CD4-positive, CD25-positive, alpha-beta regulatory T cell (primary cell): ENCODE measurements around the gene BCR. TPM values are rescaled to one million over a fixed set of nuclear protein-coding genes. Genes with fewer than 3 reads are reported as not detected.

ENCODE experiments used
- ATAC-seq, 2 donors: fragments of 150-1000 bp; cut with Tn5 transposase; one replicate each; pipeline ENCODE4 v1.10.0; 2021; ENCODE audit warnings: low read depth in 2 of 2, moderate number of reproducible peaks in 2 of 2, moderate library complexity in 1 of 2
- DNase-seq, 3 donors: peaks; one replicate each; pipeline versions ENCODE4 v3.0.0 to v3.0.0-alpha.2; 2012 to 2022; ENCODE audit warnings: mixed read lengths in 1 of 3
- H3K27ac ChIP-seq: one replicate; pipeline ENCODE4 v1.7.0; 2013; ENCODE audit warnings: mild to moderate bottlenecking, low read length; ENCODE audit not compliant: insufficient read depth, poor library complexity, severe bottlenecking
- H3K27me3 ChIP-seq: one replicate; pipeline ENCODE4 v1.7.0; 2013; ENCODE audit warnings: low read length; ENCODE audit not compliant: control insufficient read depth, insufficient read depth
- H3K36me3 ChIP-seq: one replicate; pipeline ENCODE4 v1.7.0; 2013; ENCODE audit warnings: mild to moderate bottlenecking, low read length, moderate library complexity; ENCODE audit not compliant: control insufficient read depth, insufficient read depth
- H3K4me1 ChIP-seq: 2 replicates; pipeline ENCODE4 v1.7.0; 2013; ENCODE audit warnings: mild to moderate bottlenecking, low read length; ENCODE audit not compliant: insufficient read depth, control insufficient read depth, poor library complexity, severe bottlenecking
- H3K4me3 ChIP-seq: one replicate; pipeline ENCODE4 v1.7.0; 2013; ENCODE audit warnings: low read depth, mild to moderate bottlenecking, low read length, moderate library complexity
- H3K9me3 ChIP-seq, 2 experiments: 1 replicate in 1 of 2; 2 replicates in 1 of 2; pipeline ENCODE4 v1.7.0; 2013; ENCODE audit warnings: low read length in 2 of 2, mild to moderate bottlenecking in 1 of 2, moderate library complexity in 1 of 2; ENCODE audit not compliant: control insufficient read depth in 2 of 2
- H3K27ac Mint-ChIP-seq, 3 donors: one replicate each; pipeline ENCODE4 v1.8.0; 2020 to 2022; ENCODE audit warnings: mild to moderate bottlenecking in 3 of 3, mixed read lengths in 3 of 3, moderate library complexity in 2 of 3
- H3K27me3 Mint-ChIP-seq: one replicate; pipeline ENCODE4 v1.8.0; 2022; ENCODE audit warnings: mild to moderate bottlenecking, mixed read lengths
- H3K36me3 Mint-ChIP-seq: one replicate; pipeline ENCODE4 v1.8.0; 2020; ENCODE audit warnings: mixed read lengths
- H3K4me1 Mint-ChIP-seq, 4 donors: one replicate each; pipeline ENCODE4 v1.8.0; 2020 to 2022; ENCODE audit warnings: mixed read lengths in 4 of 4, mild to moderate bottlenecking in 1 of 4
- H3K4me3 Mint-ChIP-seq, 4 donors: one replicate each; pipeline ENCODE4 v1.8.0; 2020 to 2022; ENCODE audit warnings: mild to moderate bottlenecking in 4 of 4, mixed read lengths in 4 of 4, moderate library complexity in 3 of 4
- H3K9me3 Mint-ChIP-seq, 7 donors: one replicate each; pipeline ENCODE4 v1.8.0; 2020 to 2022; ENCODE audit warnings: mixed read lengths in 7 of 7, mild to moderate bottlenecking in 3 of 7, moderate library complexity in 2 of 7
- polyA plus RNA-seq, 4 donors: library from polyadenylated mRNA; unstranded; fragments of 300-500 nt; fragmentation: Illumina TruSeq; gene quantifications; one replicate each; pipeline ENCODE4 v1.2.3, GENCODE V29; 2021
- total RNA-seq: library from RNA; stranded (reverse); gene quantifications from one replicate; pipeline ENCODE4 v1.2.3, GENCODE V29; 2022

BCR gene
- total and polyA plus RNA-seq, 5 donors from 2014 or later, result 2.6 to 66.3 (median 2.8) TPM

- no peaks in the 10 kb centered on the region for H3K9me3 Mint-ChIP-seq
- Histone ChIP-seq H3K9me3 (no peaks in the 10 kb centered on the region), H3K4me1 (peaks cover 9% of the 10 kb centered on the region), H3K27me3 (no peaks in the 10 kb centered on the region), H3K4me3 (no peak overlapping the region), H3K36me3 (peaks cover 11% of the 10 kb centered on the region), H3K27ac (no peak overlapping the region)
- ATAC-seq (no peak), DNase-seq (no peak)
- peaks cover 0 to 4% (median under 1%) of the 10 kb centered on the region in 4 donors for H3K4me1 Mint-ChIP-seq
- H3K36me3 Mint-ChIP-seq, result peaks cover 12% of the 10 kb centered on the region
- H3K27me3 Mint-ChIP-seq, result no peaks in the 10 kb centered on the region
- H3K27ac Mint-ChIP-seq, result peak overlapping the region in 2 of 3 donors; percentile 38 to 79
- H3K4me3 Mint-ChIP-seq, result peak overlapping the region in 1 of 4 donors; percentile 18
These were observed 100.2 kb downstream of the BCR start for GRCh38 chr22:23280356-23281052.

DNA sequence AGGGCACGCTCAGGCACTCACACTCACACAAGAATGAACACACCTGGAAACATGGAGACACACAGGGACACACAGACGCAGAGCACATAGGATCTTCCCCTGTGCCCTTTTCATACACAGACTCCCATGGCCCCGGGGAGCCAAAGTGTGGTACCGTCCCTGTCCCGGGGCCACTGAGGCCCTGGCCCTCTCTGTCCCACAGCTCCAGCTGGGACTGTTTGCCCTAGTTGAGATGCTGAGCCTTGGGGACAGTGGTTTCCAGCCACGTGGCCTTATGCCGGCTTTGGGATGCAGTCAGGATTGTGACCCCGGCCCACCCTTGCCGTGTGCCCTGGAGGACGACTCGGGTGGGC is 100.7 kb downstream of the BCR start:
- Histone ChIP-seq H3K4me3 (no peak overlapping the region), H3K27me3 (no peaks in the 10 kb centered on the region), H3K9me3 (no peaks in the 10 kb centered on the region), H3K27ac (no peak overlapping the region), H3K4me1 (peaks cover 9% of the 10 kb centered on the region), H3K36me3 (peaks cover 13% of the 10 kb centered on the region)
- ATAC-seq (no peak), DNase-seq (no peak)
- H3K4me3 Mint-ChIP-seq, result no peak overlapping the region
- no peaks in the 10 kb centered on the region for H3K9me3 Mint-ChIP-seq
- H3K27me3 Mint-ChIP-seq, result no peaks in the 10 kb centered on the region
- peaks cover 0 to 4% (median under 1%) of the 10 kb centered on the region in 4 donors for H3K4me1 Mint-ChIP-seq
- peaks cover 9% of the 10 kb centered on the region for H3K36me3 Mint-ChIP-seq
- H3K27ac Mint-ChIP-seq, result peak overlapping the region in 1 of 3 donors; percentile 79

DNA sequence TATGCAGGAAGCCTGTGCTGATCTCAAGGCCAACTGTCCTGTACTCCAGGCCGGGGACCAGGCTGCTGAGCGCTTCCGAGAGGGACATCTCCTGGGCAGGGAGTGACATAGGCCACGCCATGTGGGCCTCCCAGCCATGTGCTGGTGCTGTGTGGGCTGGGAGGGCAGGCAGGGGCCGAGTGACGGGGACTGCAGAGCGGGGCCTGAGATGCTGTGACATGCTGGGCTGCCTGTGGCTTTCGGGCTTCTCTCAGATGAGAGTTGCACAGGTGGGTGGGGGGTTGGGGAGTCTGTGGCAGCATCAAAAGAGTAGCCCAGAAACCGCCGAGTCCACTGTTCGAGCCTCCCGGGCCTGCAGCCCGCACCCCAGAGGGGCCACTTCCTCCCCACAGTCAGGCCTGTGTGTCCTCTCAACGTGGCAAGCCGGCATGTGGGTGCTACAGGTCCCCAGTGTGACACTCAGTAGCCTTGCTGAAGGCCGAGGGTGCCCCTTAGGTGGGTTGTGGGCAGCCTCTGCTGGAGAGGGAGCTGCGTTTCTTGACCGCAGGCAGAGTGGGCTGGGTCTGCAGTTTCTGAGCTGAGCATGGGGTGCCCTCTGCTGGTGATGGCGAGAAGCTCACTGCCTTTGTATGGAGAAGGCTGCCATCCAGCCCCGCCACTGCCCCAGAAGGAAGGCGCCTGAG is 101.2 kb downstream of the BCR start:
- H3K36me3 ChIP-seq, result peaks cover 16% of the 10 kb centered on the region
- Mint-ChIP-seq H3K36me3 (peaks cover 9% of the 10 kb centered on the region), H3K27me3 (no peaks in the 10 kb centered on the region), H3K9me3 (no peaks in the 10 kb centered on the region), H3K27ac (no peak overlapping the region), H3K4me3 (no peak overlapping the region), H3K4me1 (peaks cover 0 to 4% (median under 1%) of the 10 kb centered on the region in 4 donors)
- no peak overlapping the region for H3K27ac ChIP-seq
- DNase-seq, result peak; percentile 64 to 74 (median 73)
- no peaks in the 10 kb centered on the region for H3K27me3 ChIP-seq
- H3K4me3 ChIP-seq, result no peak overlapping the region
- H3K9me3 ChIP-seq, result no peaks in the 10 kb centered on the region
- peak; percentile 70 to 72 for ATAC-seq
- peaks cover 9% of the 10 kb centered on the region for H3K4me1 ChIP-seq

DNA sequence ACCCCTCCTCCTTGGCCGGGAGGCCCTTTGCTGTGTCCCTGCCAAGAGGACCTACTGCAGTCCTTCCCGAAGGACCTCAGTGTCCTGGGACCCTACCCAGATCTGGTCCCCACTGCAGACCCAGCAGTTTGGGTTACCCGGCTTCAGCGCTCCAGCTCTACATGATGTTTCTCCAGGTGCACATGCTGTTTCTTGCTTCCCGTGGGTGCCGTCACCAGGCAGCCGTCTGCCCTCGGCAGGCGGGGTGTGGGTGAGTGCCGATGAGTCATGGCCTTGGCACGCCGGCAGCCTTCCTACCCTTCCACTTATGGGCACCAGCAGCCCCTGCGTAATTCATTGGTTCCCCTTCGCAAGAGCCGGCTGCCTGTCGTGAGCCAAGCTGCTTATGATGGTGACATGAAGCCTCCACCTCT is 101.8 kb downstream of the BCR start:
- peaks cover 16% of the 10 kb centered on the region for H3K36me3 ChIP-seq

GRCh38 chr22:23282516-23282915 is 102.2 kb downstream of the BCR start:
- Mint-ChIP-seq H3K36me3 (peaks cover 9% of the 10 kb centered on the region), H3K4me3 (no peak overlapping the region), H3K9me3 (no peaks in the 10 kb centered on the region), H3K4me1 (peaks cover 0 to 2% (median under 1%) of the 10 kb centered on the region in 4 donors), H3K27ac (no peak overlapping the region), H3K27me3 (no peaks in the 10 kb centered on the region)
- no peak overlapping the region for H3K4me3 ChIP-seq
- DNase-seq (no peak), ATAC-seq (no peak)
- H3K27me3 ChIP-seq, result no peaks in the 10 kb centered on the region
- H3K36me3 ChIP-seq, result peaks cover 16% of the 10 kb centered on the region
- H3K27ac ChIP-seq, result no peak overlapping the region
- H3K4me1 ChIP-seq, result peaks cover 9% of the 10 kb centered on the region
- no peaks in the 10 kb centered on the region for H3K9me3 ChIP-seq

More for the DNA sequence above, 101.8 kb downstream of the BCR start:
- H3K4me1 Mint-ChIP-seq, result peaks cover 0 to 4% (median under 1%) of the 10 kb centered on the region in 4 donors
- H3K36me3 Mint-ChIP-seq, result peaks cover 9% of the 10 kb centered on the region
- no peak for ATAC-seq
- Histone ChIP-seq H3K4me1 (peaks cover 9% of the 10 kb centered on the region), H3K4me3 (no peak overlapping the region), H3K9me3 (no peaks in the 10 kb centered on the region), H3K27ac (no peak overlapping the region), H3K27me3 (no peaks in the 10 kb centered on the region)
- DNase-seq, result no peak
- no peak overlapping the region for H3K4me3 Mint-ChIP-seq
- no peaks in the 10 kb centered on the region for H3K27me3 Mint-ChIP-seq
- no peaks in the 10 kb centered on the region for H3K9me3 Mint-ChIP-seq
- H3K27ac Mint-ChIP-seq, result no peak overlapping the region

- peaks cover 9% of the 10 kb centered on the region for H3K4me1 ChIP-seq
- DNase-seq (no peak), ATAC-seq (no peak)
- no peaks in the 10 kb centered on the region for H3K9me3 ChIP-seq
- H3K9me3 Mint-ChIP-seq, result no peaks in the 10 kb centered on the region
- H3K27me3 Mint-ChIP-seq, result no peaks in the 10 kb centered on the region
- no peak overlapping the region for H3K27ac Mint-ChIP-seq
- no peak overlapping the region for H3K27ac ChIP-seq
- peaks cover 16% of the 10 kb centered on the region for H3K36me3 ChIP-seq
- H3K4me3 Mint-ChIP-seq, result no peak overlapping the region
- H3K36me3 Mint-ChIP-seq, result peaks cover 9% of the 10 kb centered on the region
- no peaks in the 10 kb centered on the region for H3K27me3 ChIP-seq
- peaks cover 0 to 2% (median 0%) of the 10 kb centered on the region in 4 donors for H3K4me1 Mint-ChIP-seq
- no peak overlapping the region for H3K4me3 ChIP-seq
These were observed 102.7 kb downstream of the BCR start for GRCh38 chr22:23282986-23283385.

GRCh38 chr22:23283591-23284503 is 103.5 kb downstream of the BCR start:
- H3K36me3 ChIP-seq, result peaks cover 16% of the 10 kb centered on the region
- H3K4me1 ChIP-seq, result peaks cover 9% of the 10 kb centered on the region
- peaks cover 9% of the 10 kb centered on the region for H3K36me3 Mint-ChIP-seq
- no peak overlapping the region for H3K4me3 Mint-ChIP-seq
- H3K4me3 ChIP-seq, result no peak overlapping the region
- H3K27ac Mint-ChIP-seq, result no peak overlapping the region
- no peak for DNase-seq
- H3K9me3 Mint-ChIP-seq, result no peaks in the 10 kb centered on the region
- no peaks in the 10 kb centered on the region for H3K27me3 ChIP-seq
- no peak overlapping the region for H3K27ac ChIP-seq
- no peak for ATAC-seq
- H3K4me1 Mint-ChIP-seq, result peaks cover 0 to 2% (median 0%) of the 10 kb centered on the region in 4 donors
- H3K27me3 Mint-ChIP-seq, result no peaks in the 10 kb centered on the region
- H3K9me3 ChIP-seq, result no peaks in the 10 kb centered on the region
